OCI-LY7 (cell line): ENCODE data around the gene CYP3A4.
"Not testable (repeated sequence)": the region's sequence is repeated elsewhere in the genome, so short reads cannot be mapped to it uniquely, and the experiment has no call there.

Experiments
- EZH2phosphoT487 ChIP-seq: fragments of 200-600 bp; sonication (generic); IDR thresholded peaks from 2 replicates; pipeline ENCODE4 v1.6.1; 2018; ENCODE audit warnings: low read depth, borderline replicate concordance, mild to moderate bottlenecking, mixed run types, antibody characterized with exemption, low read length, moderate library complexity, mixed read lengths
- TF ChIP-seq, protein P1 (sequence below): fragments of 200-600 bp; sonication (generic); conservative IDR thresholded peaks from 2 replicates; pipeline ENCODE4 v1.5.1; 2014; ENCODE audit warnings: mild to moderate bottlenecking, antibody characterized with exemption, low read length, moderate library complexity, mixed read lengths

DNA sequence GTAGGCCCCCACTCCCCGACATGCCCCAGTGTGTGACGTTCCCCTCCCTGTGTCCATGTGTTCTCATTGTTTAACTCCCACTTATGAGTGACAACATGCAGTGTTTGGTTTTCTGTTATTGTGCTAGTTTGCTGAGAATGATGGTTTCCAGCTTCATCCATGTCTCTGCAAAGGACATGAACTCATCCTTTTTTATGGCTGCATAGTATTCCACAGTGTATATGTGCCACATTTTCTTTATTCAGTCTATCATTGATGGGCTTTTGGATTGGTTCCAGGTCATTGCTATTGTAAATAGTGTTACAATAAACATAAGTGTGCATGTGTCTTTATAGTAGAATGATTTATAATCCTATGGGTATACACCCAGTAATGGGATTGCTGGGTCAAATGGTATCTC is 11.9 kb upstream of the CYP3A4 start:
- TF ChIP-seq, protein P1, sequence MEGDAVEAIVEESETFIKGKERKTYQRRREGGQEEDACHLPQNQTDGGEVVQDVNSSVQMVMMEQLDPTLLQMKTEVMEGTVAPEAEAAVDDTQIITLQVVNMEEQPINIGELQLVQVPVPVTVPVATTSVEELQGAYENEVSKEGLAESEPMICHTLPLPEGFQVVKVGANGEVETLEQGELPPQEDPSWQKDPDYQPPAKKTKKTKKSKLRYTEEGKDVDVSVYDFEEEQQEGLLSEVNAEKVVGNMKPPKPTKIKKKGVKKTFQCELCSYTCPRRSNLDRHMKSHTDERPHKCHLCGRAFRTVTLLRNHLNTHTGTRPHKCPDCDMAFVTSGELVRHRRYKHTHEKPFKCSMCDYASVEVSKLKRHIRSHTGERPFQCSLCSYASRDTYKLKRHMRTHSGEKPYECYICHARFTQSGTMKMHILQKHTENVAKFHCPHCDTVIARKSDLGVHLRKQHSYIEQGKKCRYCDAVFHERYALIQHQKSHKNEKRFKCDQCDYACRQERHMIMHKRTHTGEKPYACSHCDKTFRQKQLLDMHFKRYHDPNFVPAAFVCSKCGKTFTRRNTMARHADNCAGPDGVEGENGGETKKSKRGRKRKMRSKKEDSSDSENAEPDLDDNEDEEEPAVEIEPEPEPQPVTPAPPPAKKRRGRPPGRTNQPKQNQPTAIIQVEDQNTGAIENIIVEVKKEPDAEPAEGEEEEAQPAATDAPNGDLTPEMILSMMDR = not testable (repeated sequence)
- TF ChIP-seq EZH2phosphoT487 = not testable (repeated sequence)
